ENCODE measurements around the gene GRM1.

GRCh38 chr6:146183831-146184230 is 155.0 kb downstream of the GRM1 start:
- TF ChIP-seq EZH2 (IDR thresholded peaks at IDR 0.05) (no peak), POLR2AphosphoS5 (IDR thresholded peaks at IDR 0.05; ENCODE audit: borderline replicate concordance, low read depth, low read length) (no peak), FOXP2 (optimal IDR thresholded peaks at IDR 0.05; ENCODE audit: control extremely low read depth, extremely low read length, insufficient read depth) (no peak)
